ENCODE measurements around the gene GRB14. TPM values are rescaled to one million over a fixed set of nuclear protein-coding genes. Genes with fewer than 3 reads are reported as not detected.
"Not testable (repeated sequence)": the region's sequence is repeated elsewhere in the genome, so short reads cannot be mapped to it uniquely, and the experiment has no call there.

Gene GRB14
- total RNA-seq, 1 donor from 2014 or later: 22.3 TPM

DNA sequence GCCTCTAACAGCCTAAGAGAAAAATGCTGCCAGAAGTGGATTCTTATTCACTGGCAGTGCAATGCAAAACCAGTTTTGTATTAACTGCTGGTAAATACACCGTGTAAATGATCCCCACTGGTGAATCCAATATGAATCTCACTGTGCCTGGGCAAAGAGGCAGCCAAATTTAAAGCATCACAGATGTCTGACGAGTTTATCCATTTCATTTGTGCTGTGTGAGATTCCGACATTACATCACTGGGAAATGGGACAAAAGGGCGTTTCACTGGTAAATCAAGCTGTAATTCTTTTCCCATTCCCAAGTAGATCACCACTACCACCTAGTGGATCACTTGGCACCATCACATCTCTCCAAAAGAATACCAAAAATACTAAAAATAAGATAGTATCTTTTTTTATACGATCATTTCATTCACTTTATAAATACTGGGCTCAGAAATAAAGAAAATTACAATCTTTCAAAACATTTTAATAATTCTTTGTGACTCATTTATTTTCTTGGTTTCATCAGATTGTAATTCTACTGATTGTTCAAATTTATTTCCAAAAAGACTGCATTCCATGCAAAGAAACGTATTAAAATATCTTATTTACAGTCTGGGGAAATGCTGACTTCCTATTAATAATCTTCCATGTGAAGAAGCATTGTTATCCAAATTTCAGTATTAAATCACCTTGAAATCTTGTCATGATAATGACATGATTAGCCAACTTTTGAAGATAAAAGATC is 125.6 kb downstream of the GRB14 start:
- TF ChIP-seq CTCF (conservative IDR thresholded peaks at IDR 0.05; ENCODE audit: low read depth, low read length): peak; percentile 81
- peak; percentile 30 for DNase-seq (ENCODE audit: low read depth)
- H3K4me3 ChIP-seq (ENCODE audit: low read depth, low read length): no peak overlapping the region

DNA sequence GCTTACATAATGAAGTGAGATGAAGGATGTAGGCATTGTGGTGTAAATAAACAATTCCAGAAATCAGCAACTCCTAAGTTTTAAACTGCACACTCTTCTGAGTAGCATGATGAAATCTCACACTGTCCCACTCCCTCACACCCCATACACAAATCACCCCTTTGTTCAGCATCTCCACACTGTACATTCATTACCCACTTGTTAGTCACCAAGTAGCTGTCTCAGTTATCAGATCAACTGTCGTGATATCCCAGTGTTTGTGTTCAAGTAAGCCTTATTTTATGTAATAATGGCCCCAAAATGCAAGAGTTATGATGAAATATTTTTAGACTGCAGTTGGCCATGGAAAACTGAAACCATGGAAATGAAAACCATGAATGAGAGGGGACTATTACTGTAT is 135.7 kb downstream of the GRB14 start:
- DNase-seq (ENCODE audit: low read depth): no peak
- H3K4me3 ChIP-seq (ENCODE audit: low read depth, low read length): no peak overlapping the region
- no peak for TF ChIP-seq CTCF (conservative IDR thresholded peaks at IDR 0.05; ENCODE audit: low read depth, low read length)

DNA sequence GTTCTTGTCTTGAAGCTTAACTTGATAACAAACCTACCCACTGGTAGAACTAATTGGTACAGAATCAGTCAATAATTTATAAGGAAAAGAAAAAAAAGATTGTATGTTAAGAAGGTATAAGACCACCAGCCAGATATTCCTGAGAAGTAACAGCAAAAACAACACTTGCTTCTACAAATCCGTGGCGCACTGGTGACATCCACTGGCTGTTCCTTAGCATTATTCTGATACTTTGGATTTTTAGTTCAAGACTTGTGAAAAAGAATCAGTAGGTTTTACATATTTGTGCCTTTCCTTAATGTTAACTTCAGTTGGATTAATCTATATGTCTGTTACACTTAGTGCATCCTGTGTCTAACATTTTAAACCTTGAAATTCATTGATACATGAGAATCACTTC is 141.8 kb downstream of the GRB14 start:
- H3K4me3 ChIP-seq (ENCODE audit: low read depth, low read length): no peak overlapping the region
- peak; percentile 67 for TF ChIP-seq CTCF (conservative IDR thresholded peaks at IDR 0.05; ENCODE audit: low read depth, low read length)
- peak; percentile 13 for DNase-seq (ENCODE audit: low read depth)

DNA sequence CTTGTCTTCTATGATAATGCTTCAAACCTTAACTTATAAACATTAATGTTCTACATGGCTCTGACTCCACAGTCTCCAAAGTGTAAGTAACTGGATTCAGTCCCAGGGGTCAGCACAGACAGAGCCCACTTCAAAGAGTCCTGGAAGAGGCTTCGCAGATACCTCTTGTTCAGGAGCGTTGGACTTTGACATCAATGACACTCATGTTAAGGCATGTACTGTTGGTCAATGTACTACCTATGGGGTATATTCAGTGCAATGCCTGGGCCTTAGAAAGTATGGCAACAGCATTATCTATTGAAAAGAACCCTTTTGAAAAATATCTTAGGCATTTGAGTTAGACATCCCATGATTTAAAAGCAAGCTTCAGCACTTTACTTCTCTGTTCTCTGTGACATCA is 143.1 kb downstream of the GRB14 start:
- DNase-seq (ENCODE audit: low read depth): no peak

GRCh38 chr2:164474873-164475272 is 146.4 kb downstream of the GRB14 start:
- DNase-seq (ENCODE audit: low read depth): no peak
- no peak overlapping the region for H3K4me3 ChIP-seq (ENCODE audit: low read depth, low read length)
- TF ChIP-seq CTCF (conservative IDR thresholded peaks at IDR 0.05; ENCODE audit: low read depth, low read length): no peak

More for the DNA sequence above, 143.1 kb downstream of the GRB14 start:
- H3K4me3 ChIP-seq (ENCODE audit: low read depth, low read length): no peak overlapping the region
- no peak for TF ChIP-seq CTCF (conservative IDR thresholded peaks at IDR 0.05; ENCODE audit: low read depth, low read length)

- no peak overlapping the region for H3K4me3 ChIP-seq (ENCODE audit: low read depth, low read length)
- no peak for DNase-seq (ENCODE audit: low read depth)
- TF ChIP-seq CTCF (conservative IDR thresholded peaks at IDR 0.05; ENCODE audit: low read depth, low read length): no peak
These were observed 148.3 kb downstream of the GRB14 start for GRCh38 chr2:164473021-164473420.

DNA sequence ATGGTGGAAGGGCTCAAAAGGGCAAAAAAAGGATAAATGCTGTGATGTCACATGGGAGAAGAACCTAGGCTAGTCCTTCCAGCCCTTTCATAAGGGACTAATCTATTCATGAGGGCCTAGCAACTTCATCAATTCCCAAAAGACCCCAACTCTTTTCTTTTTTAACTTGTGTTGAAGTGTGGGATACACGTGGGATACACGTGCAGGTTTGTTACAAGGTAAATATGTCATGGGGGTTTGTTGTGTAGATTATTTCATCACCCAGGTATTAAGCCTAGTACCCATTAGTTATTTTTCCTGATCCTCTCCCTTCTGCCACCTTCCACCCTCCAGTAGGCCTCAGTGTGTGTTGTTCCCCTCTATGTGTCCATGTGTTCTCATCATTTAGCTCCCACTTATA is 156.2 kb downstream of the GRB14 start:
- DNase-seq (ENCODE audit: low read depth); H3K4me3 ChIP-seq (ENCODE audit: low read depth, low read length): not testable (repeated sequence)
